Astrocyte (in vitro differentiated cells and primary cell): ENCODE results near the gene SPOCK1. TPM values are rescaled to one million over a fixed set of nuclear protein-coding genes. Genes with fewer than 3 reads are reported as not detected.

Experiments
- DNase-seq: peaks from one replicate; pipeline ENCODE4 v3.0.0-alpha.2; 2010; ENCODE audit warnings: low read depth
- FAIRE-seq: peaks from 2 replicates; lab custom pipeline; 2011; peaks lifted over from hg19 to GRCh38; lab: Jason Lieb, UNC
- H2AFZ ChIP-seq: 2 replicates; pipeline ENCODE4 v1.6.0; 2012; ENCODE audit warnings: low read depth, low read length, inconsistent platforms
- H3K27ac ChIP-seq: 2 replicates; pipeline ENCODE4 v1.5.1; 2011; ENCODE audit warnings: low read depth, low read length, inconsistent platforms
- H3K27me3 ChIP-seq: 2 replicates; pipeline ENCODE4 v1.6.0; 2011; ENCODE audit warnings: low read length, inconsistent platforms; ENCODE audit not compliant: insufficient read depth
- H3K36me3 ChIP-seq: 2 replicates; pipeline ENCODE4 v1.5.1; 2011; ENCODE audit warnings: low read length, inconsistent platforms; ENCODE audit not compliant: insufficient read depth
- H3K4me1 ChIP-seq: 2 replicates; pipeline ENCODE4 v1.5.1; 2011; ENCODE audit warnings: low read length, inconsistent platforms; ENCODE audit not compliant: insufficient read depth
- H3K4me2 ChIP-seq: 2 replicates; pipeline ENCODE4 v1.6.0; 2012; ENCODE audit warnings: low read length, inconsistent platforms
- H3K4me3 ChIP-seq: 2 replicates; pipeline ENCODE4 v1.5.1; 2011; ENCODE audit warnings: low read depth, mild to moderate bottlenecking, low read length, inconsistent platforms; ENCODE audit not compliant: insufficient read depth
- H3K79me2 ChIP-seq: 2 replicates; pipeline ENCODE4 v1.6.0; 2012; ENCODE audit warnings: mild to moderate bottlenecking, low read length, inconsistent platforms; ENCODE audit not compliant: insufficient read depth
- H3K9ac ChIP-seq: 2 replicates; pipeline ENCODE4 v1.6.0; 2012; ENCODE audit warnings: mild to moderate bottlenecking, low read length, inconsistent platforms
- H3K9me3 ChIP-seq: 2 replicates; pipeline ENCODE4 v1.5.1; 2012; ENCODE audit warnings: low read depth, mild to moderate bottlenecking, low read length, inconsistent platforms; ENCODE audit not compliant: insufficient read depth
- H4K20me1 ChIP-seq: 2 replicates; pipeline ENCODE4 v1.6.0; 2012; ENCODE audit warnings: low read length, inconsistent platforms; ENCODE audit not compliant: insufficient read depth
- H3K27ac Mint-ChIP-seq: one replicate; pipeline ENCODE4 v1.8.0; 2021; ENCODE audit warnings: mild to moderate bottlenecking, mixed read lengths; ENCODE audit not compliant: unreplicated experiment
- H3K27me3 Mint-ChIP-seq: one replicate; pipeline ENCODE4 v1.8.0; 2021; ENCODE audit warnings: low read depth, mixed read lengths; ENCODE audit not compliant: unreplicated experiment
- H3K36me3 Mint-ChIP-seq: one replicate; pipeline ENCODE4 v1.8.0; 2021; ENCODE audit warnings: low read depth, mixed read lengths; ENCODE audit not compliant: unreplicated experiment
- H3K4me1 Mint-ChIP-seq: one replicate; pipeline ENCODE4 v1.8.0; 2021; ENCODE audit warnings: low read depth, mixed read lengths; ENCODE audit not compliant: unreplicated experiment
- H3K4me3 Mint-ChIP-seq: one replicate; pipeline ENCODE4 v1.8.0; 2021; ENCODE audit warnings: mild to moderate bottlenecking, moderate library complexity, mixed read lengths; ENCODE audit not compliant: unreplicated experiment
- H3K9me3 Mint-ChIP-seq: one replicate; pipeline ENCODE4 v1.8.0; 2021; ENCODE audit warnings: mild to moderate bottlenecking, mixed read lengths; ENCODE audit not compliant: unreplicated experiment
- EZH2 ChIP-seq: IDR thresholded peaks from 2 replicates; pipeline ENCODE4 v1.6.1; 2012; ENCODE audit warnings: mild to moderate bottlenecking, low read length, inconsistent platforms; ENCODE audit not compliant: insufficient read depth
- total RNA-seq: library from RNA; stranded (reverse); gene quantifications from 2 replicates; pipeline ENCODE4 v1.2.1, GENCODE V29; 2021
- TF ChIP-seq, protein P1 (sequence below): IDR thresholded peaks from 2 replicates; pipeline ENCODE4 v1.5.1; 2011; ENCODE audit warnings: low read depth, mild to moderate bottlenecking, inconsistent platforms, low read length, moderate library complexity; ENCODE audit not compliant: insufficient read depth

The SPOCK1 gene
- total RNA-seq, 1 donor from 2014 or later: 53.5 TPM

- Histone ChIP-seq H3K4me2 (no peak overlapping the region), H3K27me3 (no peaks in the 10 kb centered on the region), H3K79me2 (no peaks in the 10 kb centered on the region), H3K9me3 (no peaks in the 10 kb centered on the region), H4K20me1 (no peaks in the 10 kb centered on the region), H3K36me3 (no peaks in the 10 kb centered on the region), H2AFZ (no peak overlapping the region), H3K4me3 (no peak overlapping the region), H3K9ac (no peak overlapping the region), H3K4me1 (no peaks in the 10 kb centered on the region), H3K27ac (no peak overlapping the region)
- Mint-ChIP-seq H3K36me3 (no peaks in the 10 kb centered on the region), H3K27me3 (peaks cover 9% of the 10 kb centered on the region), H3K4me3 (no peak overlapping the region), H3K9me3 (peaks cover 28% of the 10 kb centered on the region), H3K27ac (no peak overlapping the region), H3K4me1 (no peaks in the 10 kb centered on the region)
- FAIRE-seq: no peak
- no peak for DNase-seq
- TF ChIP-seq, protein P1, sequence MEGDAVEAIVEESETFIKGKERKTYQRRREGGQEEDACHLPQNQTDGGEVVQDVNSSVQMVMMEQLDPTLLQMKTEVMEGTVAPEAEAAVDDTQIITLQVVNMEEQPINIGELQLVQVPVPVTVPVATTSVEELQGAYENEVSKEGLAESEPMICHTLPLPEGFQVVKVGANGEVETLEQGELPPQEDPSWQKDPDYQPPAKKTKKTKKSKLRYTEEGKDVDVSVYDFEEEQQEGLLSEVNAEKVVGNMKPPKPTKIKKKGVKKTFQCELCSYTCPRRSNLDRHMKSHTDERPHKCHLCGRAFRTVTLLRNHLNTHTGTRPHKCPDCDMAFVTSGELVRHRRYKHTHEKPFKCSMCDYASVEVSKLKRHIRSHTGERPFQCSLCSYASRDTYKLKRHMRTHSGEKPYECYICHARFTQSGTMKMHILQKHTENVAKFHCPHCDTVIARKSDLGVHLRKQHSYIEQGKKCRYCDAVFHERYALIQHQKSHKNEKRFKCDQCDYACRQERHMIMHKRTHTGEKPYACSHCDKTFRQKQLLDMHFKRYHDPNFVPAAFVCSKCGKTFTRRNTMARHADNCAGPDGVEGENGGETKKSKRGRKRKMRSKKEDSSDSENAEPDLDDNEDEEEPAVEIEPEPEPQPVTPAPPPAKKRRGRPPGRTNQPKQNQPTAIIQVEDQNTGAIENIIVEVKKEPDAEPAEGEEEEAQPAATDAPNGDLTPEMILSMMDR: no peak
- no peak for TF ChIP-seq EZH2
Observed at GRCh38 chr5:137533963-137534362, 34.8 kb upstream of the SPOCK1 start.

DNA sequence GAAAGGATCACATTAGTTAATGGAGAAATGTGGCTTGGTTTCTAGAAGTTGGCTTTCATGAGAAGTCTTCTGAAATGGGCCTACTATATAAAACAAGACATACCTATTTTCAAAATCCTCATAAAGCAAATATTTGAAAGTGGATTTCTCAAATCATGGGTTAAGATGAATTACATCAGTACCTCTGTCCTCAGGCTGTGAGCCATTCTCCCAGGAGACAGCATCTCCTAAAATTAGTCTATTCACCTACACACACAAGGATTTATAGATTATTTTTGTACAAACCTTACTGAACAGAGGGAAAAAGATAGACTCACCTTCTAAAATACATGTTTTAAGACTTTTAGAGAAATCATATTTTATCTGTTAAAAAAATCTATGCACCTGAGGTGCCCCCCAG lies 32.1 kb upstream of the SPOCK1 start:
- no peaks in the 10 kb centered on the region for H3K36me3 Mint-ChIP-seq
- H3K4me1 Mint-ChIP-seq: no peaks in the 10 kb centered on the region
- Histone ChIP-seq H3K9ac (no peak overlapping the region), H3K36me3 (no peaks in the 10 kb centered on the region), H2AFZ (no peak overlapping the region), H3K79me2 (no peaks in the 10 kb centered on the region), H3K9me3 (no peaks in the 10 kb centered on the region), H3K27ac (no peak overlapping the region), H3K4me1 (no peaks in the 10 kb centered on the region), H3K4me2 (no peak overlapping the region), H3K27me3 (no peaks in the 10 kb centered on the region), H3K4me3 (no peak overlapping the region), H4K20me1 (no peaks in the 10 kb centered on the region)
- H3K27ac Mint-ChIP-seq: no peak overlapping the region
- no peak overlapping the region for H3K4me3 Mint-ChIP-seq
- H3K9me3 Mint-ChIP-seq: peaks cover 31% of the 10 kb centered on the region
- DNase-seq (no peak), FAIRE-seq (no peak)
- TF ChIP-seq, protein P1: no peak
- TF ChIP-seq EZH2: no peak
- peaks cover 14% of the 10 kb centered on the region for H3K27me3 Mint-ChIP-seq

GRCh38 chr5:137521246-137521645 lies 22.1 kb upstream of the SPOCK1 start:
- Mint-ChIP-seq H3K36me3 (no peaks in the 10 kb centered on the region), H3K27ac (no peak overlapping the region), H3K4me3 (no peak overlapping the region), H3K9me3 (peaks cover 1% of the 10 kb centered on the region), H3K4me1 (no peaks in the 10 kb centered on the region), H3K27me3 (peaks cover 12% of the 10 kb centered on the region)
- no peaks in the 10 kb centered on the region for H3K36me3 ChIP-seq
- H3K4me1 ChIP-seq: no peaks in the 10 kb centered on the region
- H3K9me3 ChIP-seq: peaks cover 7% of the 10 kb centered on the region
- no peaks in the 10 kb centered on the region for H3K79me2 ChIP-seq
- H3K4me2 ChIP-seq: no peak overlapping the region
- no peak overlapping the region for H3K27ac ChIP-seq
- TF ChIP-seq, protein P1: no peak
- no peak for TF ChIP-seq EZH2
- DNase-seq (no peak), FAIRE-seq (no peak)
- no peak overlapping the region for H2AFZ ChIP-seq
- H3K27me3 ChIP-seq: no peaks in the 10 kb centered on the region
- no peak overlapping the region for H3K9ac ChIP-seq
- H3K4me3 ChIP-seq: no peak overlapping the region
- no peaks in the 10 kb centered on the region for H4K20me1 ChIP-seq
